ENCODE results near the gene ATXN1L.
"Not testable (repeated sequence)": the region's sequence is repeated elsewhere in the genome, so short reads cannot be mapped to it uniquely, and the experiment has no call there.

The ATXN1L gene

DNA sequence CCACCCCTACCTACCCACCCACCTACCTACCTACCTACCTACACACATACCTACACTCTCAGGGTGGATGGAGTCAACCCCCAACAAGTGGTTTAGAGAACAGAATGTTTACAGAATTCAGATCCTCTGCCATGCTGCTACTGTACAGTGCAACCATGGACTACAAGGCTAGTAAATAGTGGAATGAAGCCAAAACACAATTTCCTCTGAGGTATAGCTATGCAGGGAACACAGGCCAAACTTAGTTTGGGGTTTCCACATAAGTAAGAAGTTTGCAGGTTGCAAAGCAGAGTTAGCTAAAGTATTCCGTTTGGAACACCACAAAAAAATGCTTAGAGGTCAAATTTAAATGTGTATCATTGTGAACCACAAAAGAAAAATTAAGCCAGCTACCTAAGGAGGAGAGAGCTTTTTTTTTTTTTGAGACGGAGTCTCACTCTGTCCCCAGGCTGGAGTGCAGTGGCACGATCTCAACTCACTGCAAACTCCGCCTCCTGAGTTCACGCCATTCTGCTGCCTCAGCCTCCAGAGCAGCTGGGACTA lies 34.4 kb upstream of the ATXN1L start:
- H3K27ac ChIP-seq = no peak overlapping the region

GRCh38 chr16:71817155-71817500 lies 28.6 kb upstream of the ATXN1L start:
- in situ Hi-C loops (cut with HindIII; ENCODE audit: low pct_ligation_motif_present, low sequenced_read_pairs); H3K27me3 ChIP-seq (replicated peaks); H3K36me3 ChIP-seq (replicated peaks); DNase-seq; H3K4me3 ChIP-seq (ENCODE audit: low read depth, low read length): not testable (repeated sequence)
- H3K27ac ChIP-seq = peak overlapping the region; percentile 89

More for the DNA sequence above, 34.4 kb upstream of the ATXN1L start:
- Histone ChIP-seq H3K36me3 (replicated peaks) (no peaks in the 10 kb centered on the region), H3K4me3 (ENCODE audit: low read depth, low read length) (no peak overlapping the region), H3K27me3 (replicated peaks) (no peaks in the 10 kb centered on the region)
- no peak for DNase-seq
- in situ Hi-C loops (cut with HindIII; ENCODE audit: low pct_ligation_motif_present, low sequenced_read_pairs) = no loop called here
- TF ChIP-seq, protein P1, sequence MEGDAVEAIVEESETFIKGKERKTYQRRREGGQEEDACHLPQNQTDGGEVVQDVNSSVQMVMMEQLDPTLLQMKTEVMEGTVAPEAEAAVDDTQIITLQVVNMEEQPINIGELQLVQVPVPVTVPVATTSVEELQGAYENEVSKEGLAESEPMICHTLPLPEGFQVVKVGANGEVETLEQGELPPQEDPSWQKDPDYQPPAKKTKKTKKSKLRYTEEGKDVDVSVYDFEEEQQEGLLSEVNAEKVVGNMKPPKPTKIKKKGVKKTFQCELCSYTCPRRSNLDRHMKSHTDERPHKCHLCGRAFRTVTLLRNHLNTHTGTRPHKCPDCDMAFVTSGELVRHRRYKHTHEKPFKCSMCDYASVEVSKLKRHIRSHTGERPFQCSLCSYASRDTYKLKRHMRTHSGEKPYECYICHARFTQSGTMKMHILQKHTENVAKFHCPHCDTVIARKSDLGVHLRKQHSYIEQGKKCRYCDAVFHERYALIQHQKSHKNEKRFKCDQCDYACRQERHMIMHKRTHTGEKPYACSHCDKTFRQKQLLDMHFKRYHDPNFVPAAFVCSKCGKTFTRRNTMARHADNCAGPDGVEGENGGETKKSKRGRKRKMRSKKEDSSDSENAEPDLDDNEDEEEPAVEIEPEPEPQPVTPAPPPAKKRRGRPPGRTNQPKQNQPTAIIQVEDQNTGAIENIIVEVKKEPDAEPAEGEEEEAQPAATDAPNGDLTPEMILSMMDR (IDR thresholded peaks at IDR 0.05; ENCODE audit: low read depth, low read length, missing control alignments) = no peak

DNA sequence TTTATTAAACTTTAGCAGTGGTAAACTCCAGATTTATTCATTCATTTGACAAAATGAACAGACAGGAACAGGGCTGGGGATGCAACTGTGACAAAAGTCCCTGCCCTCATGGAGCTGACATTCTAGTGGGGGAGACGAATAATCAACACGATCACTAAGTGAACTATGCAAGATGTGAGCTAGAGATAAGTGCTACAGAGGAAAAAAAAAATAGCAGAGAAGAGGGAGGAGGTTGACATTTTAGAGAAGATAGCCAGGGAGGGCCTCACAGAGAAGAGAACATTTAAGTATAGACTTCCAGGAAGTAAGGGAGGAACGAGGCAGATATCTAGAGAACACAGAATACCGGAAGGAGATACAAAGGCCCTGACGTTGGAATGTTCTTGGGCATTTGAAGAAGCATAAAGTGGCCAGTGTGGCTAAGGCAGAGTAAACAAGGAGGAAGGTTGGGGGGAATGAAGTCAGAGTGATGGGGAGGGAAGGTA lies 19.2 kb upstream of the ATXN1L start:
- no peak overlapping the region for H3K27ac ChIP-seq
- DNase-seq = no peak
- H3K4me3 ChIP-seq (ENCODE audit: low read depth, low read length) = no peak overlapping the region
- no peaks in the 10 kb centered on the region for H3K27me3 ChIP-seq (replicated peaks)
- in situ Hi-C loops (cut with HindIII; ENCODE audit: low pct_ligation_motif_present, low sequenced_read_pairs) = no loop called here
- TF ChIP-seq, protein P1 (IDR thresholded peaks at IDR 0.05; ENCODE audit: low read depth, low read length, missing control alignments) = no peak
- H3K36me3 ChIP-seq (replicated peaks) = no peaks in the 10 kb centered on the region

DNA sequence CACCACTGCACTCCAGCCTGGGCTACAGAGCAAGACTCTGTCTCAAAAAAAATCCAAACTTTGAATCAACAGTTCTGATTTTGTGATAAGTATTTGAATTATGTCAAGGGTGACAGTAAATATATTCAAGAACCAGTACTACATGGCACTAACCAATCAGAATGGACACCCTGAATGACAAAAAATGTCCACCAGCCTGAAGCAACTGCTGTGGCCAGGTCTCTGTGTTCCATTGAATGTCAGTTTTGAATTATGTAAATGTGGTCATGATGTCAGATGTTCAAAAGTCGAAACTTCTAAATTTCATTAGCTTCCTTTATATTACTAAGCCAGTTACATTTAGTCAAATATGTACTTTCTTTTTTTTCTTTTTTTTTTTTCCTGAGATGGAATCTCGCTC lies 15.4 kb upstream of the ATXN1L start:
- Histone ChIP-seq H3K36me3 (replicated peaks) (no peaks in the 10 kb centered on the region), H3K27me3 (replicated peaks) (no peaks in the 10 kb centered on the region), H3K27ac (no peak overlapping the region), H3K4me3 (ENCODE audit: low read depth, low read length) (no peak overlapping the region)
- TF ChIP-seq, protein P1 (IDR thresholded peaks at IDR 0.05; ENCODE audit: low read depth, low read length, missing control alignments) = no peak
- in situ Hi-C loops (cut with HindIII; ENCODE audit: low pct_ligation_motif_present, low sequenced_read_pairs) = no loop called here
- no peak for DNase-seq

GRCh38 chr16:71831698-71832097 lies 14.1 kb upstream of the ATXN1L start:
- in situ Hi-C loops (cut with HindIII; ENCODE audit: low pct_ligation_motif_present, low sequenced_read_pairs); H3K4me3 ChIP-seq (ENCODE audit: low read depth, low read length); H3K36me3 ChIP-seq (replicated peaks); DNase-seq; H3K27me3 ChIP-seq (replicated peaks); H3K27ac ChIP-seq: not testable (repeated sequence)

GRCh38 chr16:71832112-71832511 lies 13.7 kb upstream of the ATXN1L start:
- H3K4me3 ChIP-seq (ENCODE audit: low read depth, low read length); H3K27ac ChIP-seq; DNase-seq; H3K27me3 ChIP-seq (replicated peaks); H3K36me3 ChIP-seq (replicated peaks); in situ Hi-C loops (cut with HindIII; ENCODE audit: low pct_ligation_motif_present, low sequenced_read_pairs): not testable (repeated sequence)

DNA sequence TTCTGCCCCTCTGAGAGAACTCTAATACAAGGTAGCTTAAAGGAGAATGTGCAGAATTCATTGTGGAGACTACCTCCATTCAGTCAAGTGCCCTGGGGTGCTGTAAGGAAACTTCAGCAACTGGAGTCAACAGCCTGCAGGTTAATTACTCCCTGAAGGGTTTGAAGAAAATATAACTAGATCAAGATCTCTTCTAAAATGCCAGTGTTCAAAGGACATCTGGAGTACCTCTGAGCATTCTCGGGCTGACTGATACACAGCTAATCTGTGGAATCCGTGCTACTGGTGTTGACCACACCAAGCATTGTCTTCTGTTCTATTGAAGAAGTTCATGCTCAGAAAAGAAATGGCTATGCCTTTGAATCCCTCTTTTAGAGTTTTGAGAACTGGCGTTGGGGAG lies 11.5 kb upstream of the ATXN1L start:
- Histone ChIP-seq H3K36me3 (replicated peaks) (no peaks in the 10 kb centered on the region), H3K27ac (no peak overlapping the region), H3K4me3 (ENCODE audit: low read depth, low read length) (no peak overlapping the region), H3K27me3 (replicated peaks) (no peaks in the 10 kb centered on the region)
- DNase-seq = no peak
- in situ Hi-C loops (cut with HindIII; ENCODE audit: low pct_ligation_motif_present, low sequenced_read_pairs) = no loop called here
- TF ChIP-seq, protein P1 (IDR thresholded peaks at IDR 0.05; ENCODE audit: low read depth, low read length, missing control alignments) = no peak

Measured in brain microvascular endothelial cell (primary cell).